GM23338 (cell line): Measurements from ENCODE around the gene C1orf74. TPM values are rescaled to one million over a fixed set of nuclear protein-coding genes. Genes with fewer than 3 reads are reported as not detected.

Experiments used
- ATAC-seq: fragments of 200-7000 bp; cut with Tn5 transposase; 3 replicates; pipeline ENCODE4 v1.9.1; 2020
- DNase-seq: peaks from one replicate; pipeline ENCODE4 v3.0.0-alpha.2; 2015; ENCODE audit warnings: low spot score
- H2AFZ ChIP-seq: fragments of 200-600 bp; sonication (generic); 2 replicates; pipeline ENCODE4 v1.8.0; 2016; ENCODE audit warnings: antibody characterized with exemption, mild to moderate bottlenecking, moderate library complexity
- H3F3A ChIP-seq: fragments of 200-600 bp; sonication (generic); replicated peaks from 2 replicates; pipeline ENCODE4 v1.8.0; 2017; ENCODE audit warnings: antibody characterized with exemption, mixed run types, low read depth
- H3K27ac ChIP-seq: fragments of 200-600 bp; sonication (generic); 2 replicates; pipeline ENCODE4 v1.6.1; 2016; ENCODE audit warnings: low read depth
- H3K27me3 ChIP-seq: fragments of 200-600 bp; sonication (generic); 2 replicates; pipeline ENCODE4 v1.8.0; 2016; ENCODE audit warnings: mild to moderate bottlenecking, mixed run types, moderate library complexity; ENCODE audit not compliant: insufficient read depth
- H3K36me3 ChIP-seq: fragments of 200-600 bp; sonication (generic); 2 replicates; pipeline ENCODE4 v1.8.0; 2016; ENCODE audit warnings: mild to moderate bottlenecking; ENCODE audit not compliant: insufficient read depth
- H3K4me1 ChIP-seq: fragments of 200-600 bp; sonication (generic); 2 replicates; pipeline ENCODE4 v1.8.0; 2016; ENCODE audit warnings: mild to moderate bottlenecking, moderate library complexity; ENCODE audit not compliant: insufficient read depth
- H3K4me2 ChIP-seq: fragments of 200-600 bp; sonication (generic); 2 replicates; pipeline ENCODE4 v1.7.1; 2017; ENCODE audit warnings: mixed run types
- H3K4me3 ChIP-seq: fragments of 200-600 bp; sonication (generic); 2 replicates; pipeline ENCODE4 v1.6.1; 2016; ENCODE audit warnings: mixed run types
- H3K79me2 ChIP-seq: fragments of 200-600 bp; sonication (generic); replicated peaks from 2 replicates; pipeline ENCODE4 v1.8.0; 2017; ENCODE audit warnings: mild to moderate bottlenecking; ENCODE audit not compliant: insufficient read depth
- H3K9me2 ChIP-seq: fragments of 200-600 bp; sonication (generic); 2 replicates; pipeline ENCODE4 v1.8.0; 2017; ENCODE audit not compliant: insufficient read depth
- H4K20me1 ChIP-seq: fragments of 200-600 bp; sonication (generic); replicated peaks from 2 replicates; pipeline ENCODE4 v1.8.0; 2017; ENCODE audit warnings: mild to moderate bottlenecking; ENCODE audit not compliant: insufficient read depth
- H3K27ac Mint-ChIP-seq: 2 replicates; pipeline ENCODE4 v1.8.0; 2020; ENCODE audit warnings: inconsistent platforms, mild to moderate bottlenecking, moderate library complexity, mixed read lengths
- H3K27me3 Mint-ChIP-seq: 3 replicates; pipeline ENCODE4 v1.8.0; 2022; ENCODE audit warnings: low read depth, mild to moderate bottlenecking, moderate library complexity, mixed read lengths, inconsistent platforms; ENCODE audit not compliant: insufficient read depth, poor library complexity
- H3K36me3 Mint-ChIP-seq: 3 replicates; pipeline ENCODE4 v1.8.0; 2021; ENCODE audit warnings: low read depth, mild to moderate bottlenecking, inconsistent platforms, moderate library complexity, mixed read lengths
- H3K4me1 Mint-ChIP-seq: 3 replicates; pipeline ENCODE4 v1.8.0; 2020; ENCODE audit warnings: mild to moderate bottlenecking, inconsistent platforms, mixed read lengths
- H3K4me3 Mint-ChIP-seq: 3 replicates; pipeline ENCODE4 v1.8.0; 2021; ENCODE audit warnings: moderate library complexity, mild to moderate bottlenecking, inconsistent platforms, mixed read lengths
- H3K9me3 Mint-ChIP-seq: 3 replicates; pipeline ENCODE4 v1.8.0; 2020; ENCODE audit warnings: moderate library complexity, mild to moderate bottlenecking, inconsistent platforms, mixed read lengths
- CREB1 ChIP-seq: fragments of 250-450 bp; sonication (Bioruptor Pico); IDR thresholded peaks from 2 replicates; pipeline ENCODE4 v1.5.0; 2020; ENCODE audit warnings: low read depth, mild to moderate bottlenecking, moderate library complexity
- CTCF ChIP-seq, 2 experiments: fragments of 200-600 bp in 1 of 2; sonication (generic) in 1 of 2; conservative IDR thresholded peaks; 2 replicates each; pipeline versions ENCODE4 v1.5.1 to v1.6.1; 2016 to 2017; ENCODE audit warnings: antibody characterized with exemption in 2 of 2, low read depth in 2 of 2, mild to moderate bottlenecking in 2 of 2, moderate library complexity in 1 of 2
- JUNB ChIP-seq: IDR thresholded peaks from one replicate; pipeline ENCODE4 v1.6.1; 2016; ENCODE audit warnings: antibody characterized with exemption; ENCODE audit not compliant: unreplicated experiment
- POLR2AphosphoS5 ChIP-seq: IDR thresholded peaks from 2 replicates; pipeline ENCODE4 v1.6.1; 2016; ENCODE audit warnings: antibody characterized with exemption, low read depth
- STAT1 ChIP-seq: IDR thresholded peaks from one replicate; pipeline ENCODE4 v1.6.1; 2016; ENCODE audit warnings: antibody characterized with exemption; ENCODE audit not compliant: unreplicated experiment
- ZNF114 ChIP-seq: fragments of 250-450 bp; sonication (Bioruptor Pico); IDR thresholded peaks from 2 replicates; pipeline ENCODE4 v1.5.0; 2020; ENCODE audit warnings: mild to moderate bottlenecking, moderate library complexity
- ZNF331 ChIP-seq: fragments of 250-450 bp; sonication (Bioruptor Pico); IDR thresholded peaks from 2 replicates; pipeline ENCODE4 v1.5.0; 2020; ENCODE audit warnings: low read depth, mild to moderate bottlenecking, moderate library complexity
- polyA plus RNA-seq: library from polyadenylated mRNA; unstranded; fragments of >200 nt; fragmentation: Nextera tagmentation; extraction: Ambion mirVana; gene quantifications from 2 replicates; pipeline ENCODE4 v1.2.1, GENCODE V29; 2016
- total RNA-seq: library from RNA; depleted of rRNA; stranded (reverse); fragments of >200 nt; shearing (Covaris generic); gene quantifications from 2 replicates; pipeline ENCODE4 v1.2.3, GENCODE V29; 2014
- TF ChIP-seq, protein P1 (sequence below): IDR thresholded peaks from 2 replicates; pipeline ENCODE4 v1.6.1; 2016; ENCODE audit warnings: antibody characterized with exemption

C1orf74 gene
- total and polyA plus RNA-seq, 2 experiments from 2014 or later, result 2.8 to 3.9 TPM

DNA sequence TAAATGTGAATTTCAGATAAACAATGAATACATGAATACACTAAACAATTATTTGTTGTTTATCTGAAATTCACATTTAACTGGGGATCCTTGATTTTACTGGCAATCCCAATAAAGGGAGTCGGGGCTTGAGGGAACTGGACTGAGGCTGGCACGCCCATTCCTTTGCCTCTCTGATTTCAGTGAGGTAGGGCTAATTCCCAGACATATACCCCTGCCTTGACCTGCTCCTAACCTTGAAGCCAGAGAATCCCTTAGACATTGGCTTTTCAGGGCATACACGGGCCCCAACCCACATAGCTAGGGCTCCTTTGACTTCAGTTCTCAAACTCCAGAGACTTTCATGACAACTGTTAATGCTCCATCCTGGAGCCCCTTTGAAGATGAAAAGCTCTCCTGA lies 32.6 kb upstream of the C1orf74 start (continued):
- TF ChIP-seq ZNF331 (CRISPR knock-in tag) (no peak), CTCF (conservative IDR thresholded peaks at IDR 0.05; ENCODE audit: low read depth in 2 of 2) (no peak)
- TF ChIP-seq, protein P1, sequence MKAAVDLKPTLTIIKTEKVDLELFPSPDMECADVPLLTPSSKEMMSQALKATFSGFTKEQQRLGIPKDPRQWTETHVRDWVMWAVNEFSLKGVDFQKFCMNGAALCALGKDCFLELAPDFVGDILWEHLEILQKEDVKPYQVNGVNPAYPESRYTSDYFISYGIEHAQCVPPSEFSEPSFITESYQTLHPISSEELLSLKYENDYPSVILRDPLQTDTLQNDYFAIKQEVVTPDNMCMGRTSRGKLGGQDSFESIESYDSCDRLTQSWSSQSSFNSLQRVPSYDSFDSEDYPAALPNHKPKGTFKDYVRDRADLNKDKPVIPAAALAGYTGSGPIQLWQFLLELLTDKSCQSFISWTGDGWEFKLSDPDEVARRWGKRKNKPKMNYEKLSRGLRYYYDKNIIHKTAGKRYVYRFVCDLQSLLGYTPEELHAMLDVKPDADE, result no peak

- Histone ChIP-seq H3K27ac (no peak overlapping the region), H3K79me2 (no peaks in the 10 kb centered on the region), H3F3A (no peaks in the 10 kb centered on the region), H4K20me1 (no peaks in the 10 kb centered on the region), H3K4me3 (no peak overlapping the region), H3K4me2 (no peak overlapping the region), H2AFZ (peak overlapping the region; percentile 72; the same call in 1 of the 2 replicates), H3K9me2 (no peaks in the 10 kb centered on the region), H3K4me1 (no peaks in the 10 kb centered on the region), H3K36me3 (no peaks in the 10 kb centered on the region), H3K27me3 (no peaks in the 10 kb centered on the region)
- ATAC-seq (no peak), DNase-seq (peak; percentile 3)
- Mint-ChIP-seq H3K27me3 (peaks cover 10% of the 10 kb centered on the region), H3K36me3 (no peaks in the 10 kb centered on the region), H3K4me1 (peaks cover 7% of the 10 kb centered on the region; the same call in 2 of the 3 replicates), H3K4me3 (no peak overlapping the region), H3K27ac (no peak overlapping the region; the same call in 1 of the 2 replicates), H3K9me3 (no peaks in the 10 kb centered on the region)
- no peak for TF ChIP-seq ZNF331 (CRISPR knock-in tag)
- TF ChIP-seq, protein P1, result no peak
- no peak for TF ChIP-seq JUNB
- no peak for TF ChIP-seq STAT1
- no peak for TF ChIP-seq ZNF114 (CRISPR knock-in tag)
- TF ChIP-seq POLR2AphosphoS5, result no peak
- no peak for TF ChIP-seq CTCF (conservative IDR thresholded peaks at IDR 0.05; ENCODE audit: low read depth in 2 of 2)
- no peak for TF ChIP-seq CREB1 (CRISPR knock-in tag)
Observed at GRCh38 chr1:209815931-209816341, 31.6 kb upstream of the C1orf74 start.
